Measurements from ENCODE around the gene WNK2. TPM values are rescaled to one million over a fixed set of nuclear protein-coding genes. Genes with fewer than 3 reads are reported as not detected.

The WNK2 gene
- total and polyA plus RNA-seq, 2 donors (not counting 3 experiments of a cell fraction or from before 2014, with no cell fraction given), result not detected

DNA sequence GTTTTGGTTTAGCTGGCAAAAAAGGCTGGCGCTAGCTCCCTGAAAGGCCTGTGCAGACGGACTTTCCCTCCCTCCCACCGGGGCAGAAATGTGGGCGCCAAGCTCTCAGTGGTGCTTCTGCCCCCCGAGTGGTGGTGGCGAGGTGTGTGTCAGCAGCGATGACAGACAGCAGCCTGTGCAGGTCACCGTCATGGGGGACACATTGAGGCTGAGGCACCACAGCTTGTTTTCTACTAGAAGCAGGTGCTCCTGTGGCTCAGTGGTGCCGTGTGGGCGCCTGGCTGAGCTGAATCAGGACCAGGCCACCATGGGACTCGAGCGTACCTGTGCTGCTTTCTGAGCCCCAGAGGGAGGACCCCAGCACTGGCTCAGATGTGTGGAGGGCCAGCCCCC is 6.2 kb downstream of the WNK2 start:
- Histone ChIP-seq H3K4me1 (ENCODE audit: control insufficient read depth, extremely low read depth, insufficient read depth, low read length) (no peaks in the 10 kb centered on the region), H3K36me3 (ENCODE audit: control insufficient read depth in 2 of 2, extremely low read depth in 1 of 2, insufficient read depth in 2 of 2, low read length in 2 of 2) (no peaks in the 10 kb centered on the region), H3K9ac (replicated peaks; ENCODE audit: extremely low read depth, insufficient read depth, low read length) (no peak overlapping the region), H3K4me3 (replicated peaks in 1 of 3; ENCODE audit: insufficient read depth in 1 of 3, low read depth in 1 of 3, low read length in 3 of 3) (no peak overlapping the region), H3K27ac (ENCODE audit: insufficient read depth, low read depth, low read length) (no peak overlapping the region), H4K20me1 (replicated peaks; ENCODE audit: control insufficient read depth, extremely low read depth, insufficient read depth, low read length) (no peaks in the 10 kb centered on the region), H2AFZ (ENCODE audit: low read depth, low read length) (no peak overlapping the region), H3K79me2 (ENCODE audit: control insufficient read depth, insufficient read depth, low read length) (no peaks in the 10 kb centered on the region), H3K9me1 (replicated peaks; ENCODE audit: control insufficient read depth, extremely low read depth, insufficient read depth, low read length) (no peaks in the 10 kb centered on the region), H3K4me2 (ENCODE audit: insufficient read depth, low read length) (no peak overlapping the region), H3K27me3 (ENCODE audit: control insufficient read depth in 2 of 2, insufficient read depth in 2 of 2, low read length in 2 of 2) (peaks cover 11 to 16% of the 10 kb centered on the region in 2 experiments), H3K9me3 (replicated peaks; ENCODE audit: control insufficient read depth, insufficient read depth, low read length) (no peaks in the 10 kb centered on the region)
- TF ChIP-seq GATA2 (IDR thresholded peaks at IDR 0.05; ENCODE audit: insufficient read depth, insufficient read length, low read depth, low read length), result no peak
- TF ChIP-seq JUN (IDR thresholded peaks at IDR 0.05; ENCODE audit: borderline replicate concordance, insufficient read depth, insufficient read length, low read depth), result no peak
- TF ChIP-seq, protein P1, sequence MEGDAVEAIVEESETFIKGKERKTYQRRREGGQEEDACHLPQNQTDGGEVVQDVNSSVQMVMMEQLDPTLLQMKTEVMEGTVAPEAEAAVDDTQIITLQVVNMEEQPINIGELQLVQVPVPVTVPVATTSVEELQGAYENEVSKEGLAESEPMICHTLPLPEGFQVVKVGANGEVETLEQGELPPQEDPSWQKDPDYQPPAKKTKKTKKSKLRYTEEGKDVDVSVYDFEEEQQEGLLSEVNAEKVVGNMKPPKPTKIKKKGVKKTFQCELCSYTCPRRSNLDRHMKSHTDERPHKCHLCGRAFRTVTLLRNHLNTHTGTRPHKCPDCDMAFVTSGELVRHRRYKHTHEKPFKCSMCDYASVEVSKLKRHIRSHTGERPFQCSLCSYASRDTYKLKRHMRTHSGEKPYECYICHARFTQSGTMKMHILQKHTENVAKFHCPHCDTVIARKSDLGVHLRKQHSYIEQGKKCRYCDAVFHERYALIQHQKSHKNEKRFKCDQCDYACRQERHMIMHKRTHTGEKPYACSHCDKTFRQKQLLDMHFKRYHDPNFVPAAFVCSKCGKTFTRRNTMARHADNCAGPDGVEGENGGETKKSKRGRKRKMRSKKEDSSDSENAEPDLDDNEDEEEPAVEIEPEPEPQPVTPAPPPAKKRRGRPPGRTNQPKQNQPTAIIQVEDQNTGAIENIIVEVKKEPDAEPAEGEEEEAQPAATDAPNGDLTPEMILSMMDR (IDR thresholded peaks at IDR 0.05; ENCODE audit: extremely low read depth in 1 of 2, insufficient read depth in 1 of 2, low read depth in 1 of 2, low read length in 2 of 2), result no peak
- no peak for TF ChIP-seq POLR2AphosphoS5 (IDR thresholded peaks at IDR 0.05; ENCODE audit: insufficient read depth, low read depth, low read length)
- intact Hi-C loops (cut with micrococcal nuclease), result no loop called here
- DNase-seq (ENCODE audit: low read depth, low spot score) (no peak), FAIRE-seq (no peak)
- dilution Hi-C loops (cut with MboI; ENCODE audit: extremely low pct_ligation_motif_present, low sequenced_read_pairs), result no loop called here
- ChIA-PET POLR2A (no interaction called here), CTCF (no interaction called here)
- no TSS peak for BruUV-seq (replicated peaks)

DNA sequence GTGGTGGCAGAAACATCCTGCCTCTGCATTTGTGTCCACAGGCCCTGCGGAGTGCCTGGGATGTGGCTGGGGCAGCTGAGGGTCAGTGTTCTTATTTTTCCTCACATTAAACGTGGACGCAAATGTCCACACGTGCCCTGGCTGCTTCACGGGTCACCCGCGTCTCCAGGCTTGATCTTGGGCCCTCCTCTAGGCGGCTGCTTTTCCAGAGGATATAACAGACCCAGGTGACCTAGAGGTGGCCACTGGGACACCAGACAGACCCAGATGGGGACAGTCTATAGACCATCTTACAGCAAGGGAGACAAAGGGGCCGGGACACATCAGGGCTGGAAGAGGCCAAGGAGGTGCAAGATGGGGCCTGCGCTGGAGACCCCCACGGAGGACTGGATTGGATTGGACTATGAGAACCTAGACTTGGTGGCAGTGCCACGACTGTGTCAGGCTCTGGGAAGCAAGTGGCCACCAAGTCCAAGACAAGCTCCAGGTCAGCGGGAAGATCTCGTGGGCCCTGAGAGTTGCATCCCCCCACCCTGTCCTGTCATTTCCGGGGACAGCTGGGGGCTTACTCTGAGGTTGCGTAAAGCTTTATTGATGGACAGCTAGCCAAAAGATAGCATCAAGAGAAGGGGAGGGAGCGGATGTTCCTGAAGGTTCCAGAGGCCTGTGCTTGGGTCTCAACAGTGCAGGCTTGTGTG is 6.9 kb downstream of the WNK2 start:
- no peak overlapping the region for H3K4me2 ChIP-seq (ENCODE audit: insufficient read depth, low read length)
- H3K27me3 ChIP-seq (ENCODE audit: control insufficient read depth in 2 of 2, insufficient read depth in 2 of 2, low read length in 2 of 2), result peaks cover 5 to 10% of the 10 kb centered on the region in 2 experiments
- H3K27ac ChIP-seq (ENCODE audit: insufficient read depth, low read depth, low read length), result no peak overlapping the region
- H3K9me1 ChIP-seq (replicated peaks; ENCODE audit: control insufficient read depth, extremely low read depth, insufficient read depth, low read length), result no peaks in the 10 kb centered on the region
- intact Hi-C loops (cut with micrococcal nuclease) (no loop called here), dilution Hi-C loops (cut with MboI; ENCODE audit: extremely low pct_ligation_motif_present, low sequenced_read_pairs) (no loop called here)
- DNase-seq (ENCODE audit: low read depth, low spot score) (no peak), FAIRE-seq (no peak)
- H3K79me2 ChIP-seq (ENCODE audit: control insufficient read depth, insufficient read depth, low read length), result no peaks in the 10 kb centered on the region
- no peaks in the 10 kb centered on the region for H3K36me3 ChIP-seq (ENCODE audit: control insufficient read depth in 2 of 2, extremely low read depth in 1 of 2, insufficient read depth in 2 of 2, low read length in 2 of 2)
- BruUV-seq (replicated peaks), result no TSS peak
- no peak overlapping the region for H2AFZ ChIP-seq (ENCODE audit: low read depth, low read length)
- no peak overlapping the region for H3K9ac ChIP-seq (replicated peaks; ENCODE audit: extremely low read depth, insufficient read depth, low read length)
- no peaks in the 10 kb centered on the region for H3K4me1 ChIP-seq (ENCODE audit: control insufficient read depth, extremely low read depth, insufficient read depth, low read length)
- no peaks in the 10 kb centered on the region for H4K20me1 ChIP-seq (replicated peaks; ENCODE audit: control insufficient read depth, extremely low read depth, insufficient read depth, low read length)
- TF ChIP-seq POLR2A (IDR thresholded peaks at IDR 0.05; ENCODE audit: low read depth, low read length), result no peak
- no peak for TF ChIP-seq POLR2AphosphoS5 (IDR thresholded peaks at IDR 0.05; ENCODE audit: insufficient read depth, low read depth, low read length)
- TF ChIP-seq EZH2 (IDR thresholded peaks at IDR 0.05; ENCODE audit: borderline replicate concordance, low read depth, low read length, severe bottlenecking), result no peak
- TF ChIP-seq, protein P1 (IDR thresholded peaks at IDR 0.05; ENCODE audit: extremely low read depth in 1 of 2, insufficient read depth in 1 of 2, low read depth in 1 of 2, low read length in 2 of 2), result no peak
- TF ChIP-seq JUN (IDR thresholded peaks at IDR 0.05; ENCODE audit: borderline replicate concordance, insufficient read depth, insufficient read length, low read depth), result no peak
- TF ChIP-seq GATA2 (IDR thresholded peaks at IDR 0.05; ENCODE audit: insufficient read depth, insufficient read length, low read depth, low read length), result no peak
- no peak for TF ChIP-seq MYC (IDR thresholded peaks at IDR 0.05; ENCODE audit: low read depth, low read length)
- TF ChIP-seq, protein P2, sequence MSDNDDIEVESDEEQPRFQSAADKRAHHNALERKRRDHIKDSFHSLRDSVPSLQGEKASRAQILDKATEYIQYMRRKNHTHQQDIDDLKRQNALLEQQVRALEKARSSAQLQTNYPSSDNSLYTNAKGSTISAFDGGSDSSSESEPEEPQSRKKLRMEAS (IDR thresholded peaks at IDR 0.05; ENCODE audit: insufficient read depth, insufficient read length), result no peak
- CTCF ChIA-PET, result no interaction called here
- POLR2A ChIA-PET, result no interaction called here
- H3K4me3 ChIP-seq (replicated peaks in 1 of 3; ENCODE audit: insufficient read depth in 1 of 3, low read depth in 1 of 3, low read length in 3 of 3), result no peak overlapping the region
- H3K9me3 ChIP-seq (replicated peaks; ENCODE audit: control insufficient read depth, insufficient read depth, low read length), result no peaks in the 10 kb centered on the region

Measured in endothelial cell of umbilical vein (primary cell).